ENCODE data around the gene PXN. TPM values are rescaled to one million over a fixed set of nuclear protein-coding genes. Genes with fewer than 3 reads are reported as not detected.
"Not testable (repeated sequence)": the region's sequence is repeated elsewhere in the genome, so short reads cannot be mapped to it uniquely, and the experiment has no call there.

PXN gene
- total and polyA plus RNA-seq, 4 experiments from 2014 or later, result 81.7 to 126 (median 112) TPM

- Histone ChIP-seq H3K4me1 (ENCODE audit: insufficient read depth, low read length) (no peaks in the 10 kb centered on the region), H3K4me3 (ENCODE audit: low read length in 2 of 2) (no peak overlapping the region), H3K36me3 (ENCODE audit: insufficient read depth, low read length) (peaks cover 84% of the 10 kb centered on the region), H3K9me3 (ENCODE audit: control insufficient read depth in 1 of 2, low read length in 2 of 2) (no peaks in the 10 kb centered on the region), H3K27ac (ENCODE audit: low read depth, low read length) (no peak overlapping the region), H3K27me3 (ENCODE audit: insufficient read depth, low read length) (no peaks in the 10 kb centered on the region)
- Mint-ChIP-seq H3K27ac (no peak overlapping the region), H3K36me3 (peaks cover 10 to 60% of the 10 kb centered on the region in 2 donors), H3K27me3 (no peaks in the 10 kb centered on the region), H3K4me3 (no peak overlapping the region), H3K4me1 (no peaks in the 10 kb centered on the region), H3K9me3 (peaks cover 0 to 2% (median 0%) of the 10 kb centered on the region in 8 donors)
- CTCF ChIA-PET (ENCODE audit: partially characterized antibody), result interaction anchor here (0.7 to 17.5 kb wide), 3 partner anchors 9 to 36 kb away, joined by 3 to 1075 read pairs (median 4); partner anchors contain the start of gene PXN
- DNase-seq, result no peak
- POLR2A ChIA-PET (ENCODE audit: partially characterized antibody), result interaction anchor here (0.6 to 1.8 kb wide), 4 partner anchors 10 to 237 kb away, joined by 3 to 6 read pairs (median 4); partner anchors contain the start of gene PXN
- intact Hi-C loops (cut with micrococcal nuclease), result no loop called here
Measured at GRCh38 chr12:120216742-120217605, 48.6 kb downstream of the PXN start.

DNA sequence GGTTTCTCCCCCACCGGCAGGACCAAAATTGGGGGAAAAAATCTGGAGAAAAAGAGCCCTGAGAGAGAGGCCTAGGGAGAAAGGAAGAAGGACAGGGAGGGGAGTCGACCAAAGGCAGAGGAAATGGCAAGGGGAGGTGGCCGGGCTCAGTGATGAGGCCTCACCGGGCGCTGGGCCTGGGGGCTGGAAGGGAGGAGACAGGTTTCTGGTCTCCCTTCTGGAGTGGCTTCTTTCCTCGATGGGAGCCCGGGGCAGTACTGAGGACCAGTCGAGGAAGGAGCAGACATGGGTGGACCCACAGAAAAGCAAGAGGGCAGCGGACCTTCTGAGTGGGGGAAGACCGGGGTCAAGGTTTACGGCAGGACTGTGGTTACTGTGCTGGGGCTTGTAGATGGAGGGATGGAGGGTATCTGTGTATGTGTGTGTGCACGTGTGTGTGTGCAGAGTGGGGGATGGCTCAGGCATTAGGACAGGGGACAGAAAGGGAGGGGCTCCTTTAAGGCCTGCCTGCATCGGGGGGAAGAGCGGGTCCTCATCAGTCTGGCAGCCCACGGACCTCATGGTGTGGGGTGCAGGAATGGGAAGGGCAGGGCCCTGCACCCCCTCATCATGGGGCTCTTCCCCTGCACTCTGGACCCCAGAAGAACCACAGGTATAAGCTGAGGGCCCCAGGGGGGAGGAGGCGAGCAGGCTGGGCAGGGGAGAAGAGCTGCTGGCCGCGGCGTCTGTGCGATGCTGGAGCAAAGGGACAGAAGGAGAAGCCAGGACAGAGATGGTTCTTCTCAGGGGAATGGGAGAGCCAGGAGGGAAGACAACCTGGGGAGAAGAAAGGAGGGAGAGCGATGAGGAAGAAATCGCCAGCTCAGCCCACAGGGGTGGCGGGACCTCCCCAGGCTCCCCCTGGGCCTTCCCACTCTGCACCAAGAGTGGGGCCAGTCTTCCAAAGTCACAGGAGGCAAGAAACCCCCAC lies 49.5 kb downstream of the PXN start:
- intact Hi-C loops (cut with micrococcal nuclease), result no loop called here
- no peak overlapping the region for H3K4me3 Mint-ChIP-seq
- peak overlapping the region in 5 of 7 donors; percentile 24 to 88 (median 66) for H3K27ac Mint-ChIP-seq
- no peaks in the 10 kb centered on the region for H3K27me3 Mint-ChIP-seq
- peak in 1 of 5 donors; percentile 15 for DNase-seq
- H3K36me3 ChIP-seq (ENCODE audit: insufficient read depth, low read length), result peaks cover 84% of the 10 kb centered on the region
- H3K9me3 ChIP-seq (ENCODE audit: control insufficient read depth in 1 of 2, low read length in 2 of 2), result no peaks in the 10 kb centered on the region
- H3K9me3 Mint-ChIP-seq, result no peaks in the 10 kb centered on the region
- no peak overlapping the region for H3K27ac ChIP-seq (ENCODE audit: low read depth, low read length)
- peaks cover 19 to 64% of the 10 kb centered on the region in 2 donors for H3K36me3 Mint-ChIP-seq
- H3K27me3 ChIP-seq (ENCODE audit: insufficient read depth, low read length), result no peaks in the 10 kb centered on the region
- H3K4me1 ChIP-seq (ENCODE audit: insufficient read depth, low read length), result no peaks in the 10 kb centered on the region
- CTCF ChIA-PET (ENCODE audit: partially characterized antibody), result interaction anchor here (1.4 to 17.5 kb wide), 2 partner anchors 12 to 37 kb away, joined by 4 to 1075 read pairs; partner anchors contain the start of gene PXN
- H3K4me3 ChIP-seq (ENCODE audit: low read length in 2 of 2), result no peak overlapping the region
- POLR2A ChIA-PET (ENCODE audit: partially characterized antibody), result interaction anchor here (1.5 to 1.8 kb wide), 2 partner anchors 9 to 49 kb away, joined by 4 to 6 read pairs; partner anchors contain the start of gene PXN
- H3K4me1 Mint-ChIP-seq, result no peaks in the 10 kb centered on the region

DNA sequence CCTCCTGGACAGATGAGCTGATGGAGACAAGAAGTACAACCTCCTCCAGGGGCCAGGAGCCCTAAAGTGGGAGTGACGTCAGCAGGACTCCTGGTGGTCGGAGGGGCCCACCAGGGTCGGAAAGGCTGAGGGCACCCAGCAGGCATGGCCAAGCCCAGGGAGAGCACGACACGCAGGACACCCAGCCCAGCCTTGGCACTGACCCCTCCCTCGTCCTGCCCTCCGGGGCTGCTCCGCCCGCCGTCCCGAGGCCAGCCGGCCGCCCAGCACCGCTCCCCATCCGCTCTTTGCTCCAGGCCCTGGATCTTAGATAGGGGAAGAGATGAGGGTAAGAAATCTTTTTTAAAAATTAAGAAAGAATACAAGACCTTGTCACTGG lies 50.2 kb downstream of the PXN start:
- ChIA-PET POLR2A (ENCODE audit: partially characterized antibody) (interaction anchor here (1.6 kb wide), 1 partner anchor 15 kb away, joined by 7 read pairs; the partner anchor contains the start of gene RPLP0), CTCF (ENCODE audit: partially characterized antibody) (interaction anchor here (0.8 kb wide), 1 partner anchor 13 kb away, joined by 3 read pairs; no protein-coding TSS in a partner anchor)
- intact Hi-C loops (cut with micrococcal nuclease), result no loop called here
- no peak for DNase-seq
- H3K9me3 Mint-ChIP-seq, result no peaks in the 10 kb centered on the region
- no peak overlapping the region for H3K27ac ChIP-seq (ENCODE audit: low read depth, low read length)
- H3K27me3 ChIP-seq (ENCODE audit: insufficient read depth, low read length), result no peaks in the 10 kb centered on the region
- H3K36me3 Mint-ChIP-seq, result peaks cover 17 to 62% of the 10 kb centered on the region in 2 donors
- H3K27me3 Mint-ChIP-seq, result no peaks in the 10 kb centered on the region
- no peaks in the 10 kb centered on the region for H3K4me1 Mint-ChIP-seq
- peaks cover 84% of the 10 kb centered on the region for H3K36me3 ChIP-seq (ENCODE audit: insufficient read depth, low read length)
- no peak overlapping the region for H3K4me3 Mint-ChIP-seq
- H3K9me3 ChIP-seq (ENCODE audit: control insufficient read depth in 1 of 2, low read length in 2 of 2), result no peaks in the 10 kb centered on the region
- H3K4me3 ChIP-seq (ENCODE audit: low read length in 2 of 2), result no peak overlapping the region
- peak overlapping the region in 2 of 7 donors; percentile 68 to 88 for H3K27ac Mint-ChIP-seq
- H3K4me1 ChIP-seq (ENCODE audit: insufficient read depth, low read length), result no peaks in the 10 kb centered on the region

DNA sequence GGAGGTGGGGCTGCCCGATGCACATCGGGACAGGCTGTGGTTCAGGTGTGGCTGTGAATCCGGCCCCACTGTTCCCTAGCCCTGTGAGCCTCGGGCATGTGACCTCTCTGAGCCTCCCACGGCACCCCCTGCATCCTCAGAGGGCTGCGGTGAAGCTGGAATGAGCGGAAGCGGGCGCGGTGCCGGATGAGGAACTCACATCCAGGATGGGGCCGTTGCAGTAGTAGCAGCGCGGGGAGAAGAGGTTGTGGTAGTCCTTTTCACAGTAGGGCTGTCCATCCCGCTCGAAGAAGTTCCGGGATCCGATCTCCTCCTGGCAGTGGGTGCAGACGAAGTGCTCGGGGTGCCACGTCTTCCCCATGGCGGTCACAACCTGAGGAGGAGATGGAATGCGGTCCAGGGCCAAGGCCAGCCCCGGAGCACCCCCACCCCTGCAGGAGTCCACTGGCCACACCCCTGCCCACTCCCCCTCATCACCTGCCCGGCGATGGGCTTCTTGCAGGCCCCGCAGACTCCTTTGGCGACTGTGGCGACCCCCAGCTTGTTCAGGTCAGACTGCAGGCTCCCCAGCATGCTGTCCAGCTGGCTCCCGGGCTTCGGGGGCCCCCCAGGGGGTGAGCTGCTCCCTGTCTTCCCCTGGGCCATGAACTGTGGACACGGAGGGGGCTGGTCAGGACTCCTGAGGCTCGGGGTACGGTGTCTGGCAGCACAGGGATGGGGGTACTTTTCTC lies 50.7 kb downstream of the PXN start:
- ChIA-PET CTCF (ENCODE audit: partially characterized antibody) (interaction anchor here (0.8 kb wide), 1 partner anchor 13 kb away, joined by 3 read pairs; no protein-coding TSS in a partner anchor), POLR2A (ENCODE audit: partially characterized antibody) (interaction anchor here (1.6 kb wide), 1 partner anchor 14 kb away, joined by 7 read pairs; the partner anchor contains the start of gene RPLP0)
- no peaks in the 10 kb centered on the region for H3K9me3 Mint-ChIP-seq
- Histone ChIP-seq H3K36me3 (ENCODE audit: insufficient read depth, low read length) (peaks cover 84% of the 10 kb centered on the region), H3K9me3 (ENCODE audit: control insufficient read depth in 1 of 2, low read length in 2 of 2) (no peaks in the 10 kb centered on the region), H3K27ac (ENCODE audit: low read depth, low read length) (no peak overlapping the region), H3K4me1 (ENCODE audit: insufficient read depth, low read length) (no peaks in the 10 kb centered on the region), H3K27me3 (ENCODE audit: insufficient read depth, low read length) (no peaks in the 10 kb centered on the region), H3K4me3 (ENCODE audit: low read length in 2 of 2) (no peak overlapping the region)
- H3K4me1 Mint-ChIP-seq, result no peaks in the 10 kb centered on the region
- H3K36me3 Mint-ChIP-seq, result peaks cover 17 to 58% of the 10 kb centered on the region in 2 donors
- intact Hi-C loops (cut with micrococcal nuclease), result no loop called here
- no peak overlapping the region for H3K27ac Mint-ChIP-seq
- H3K27me3 Mint-ChIP-seq, result no peaks in the 10 kb centered on the region
- H3K4me3 Mint-ChIP-seq, result peak overlapping the region in 1 of 8 donors; percentile 17
- no peak for DNase-seq

- peaks cover 17 to 52% of the 10 kb centered on the region in 2 donors for H3K36me3 Mint-ChIP-seq
- CTCF ChIA-PET (ENCODE audit: partially characterized antibody), result no interaction called here
- Histone ChIP-seq H3K4me1 (ENCODE audit: insufficient read depth, low read length) (no peaks in the 10 kb centered on the region), H3K4me3 (ENCODE audit: low read length in 2 of 2) (no peak overlapping the region), H3K27ac (ENCODE audit: low read depth, low read length) (no peak overlapping the region), H3K36me3 (ENCODE audit: insufficient read depth, low read length) (peaks cover 73% of the 10 kb centered on the region), H3K27me3 (ENCODE audit: insufficient read depth, low read length) (no peaks in the 10 kb centered on the region), H3K9me3 (ENCODE audit: control insufficient read depth in 1 of 2, low read length in 2 of 2) (no peaks in the 10 kb centered on the region)
- H3K9me3 Mint-ChIP-seq, result no peaks in the 10 kb centered on the region
- intact Hi-C loops (cut with micrococcal nuclease), result no loop called here
- POLR2A ChIA-PET (ENCODE audit: partially characterized antibody), result interaction anchor here (1.6 kb wide), 1 partner anchor 13 kb away, joined by 7 read pairs; the partner anchor contains the start of gene RPLP0
- no peak overlapping the region for H3K27ac Mint-ChIP-seq
- H3K4me1 Mint-ChIP-seq, result no peaks in the 10 kb centered on the region
- no peak for DNase-seq
- peak overlapping the region in 1 of 8 donors; percentile 20 for H3K4me3 Mint-ChIP-seq
- H3K27me3 Mint-ChIP-seq, result no peaks in the 10 kb centered on the region
Measured at GRCh38 chr12:120213758-120214157, 51.8 kb downstream of the PXN start.

DNA sequence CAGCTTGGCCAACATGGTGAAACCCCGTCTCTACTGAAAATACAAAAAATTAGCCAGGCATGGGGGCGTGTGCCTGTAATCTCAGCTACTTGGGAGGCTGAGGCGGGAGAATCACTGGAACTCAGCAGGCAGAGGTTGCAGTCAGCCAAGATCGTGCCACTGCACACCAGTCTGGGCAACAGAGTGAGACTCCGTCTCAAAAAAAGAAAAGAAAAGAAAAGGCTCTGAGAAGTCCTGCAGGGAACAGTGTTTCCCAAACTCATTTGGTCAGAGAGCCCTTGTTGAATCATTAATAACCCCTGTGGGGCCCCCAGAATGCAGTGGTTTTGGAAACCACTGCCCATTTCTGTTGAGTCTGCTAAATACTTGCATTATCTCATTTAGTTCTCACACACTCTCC lies 52.3 kb downstream of the PXN start:
- H3K4me3 ChIP-seq (ENCODE audit: low read length in 2 of 2); H3K9me3 Mint-ChIP-seq; DNase-seq; H3K4me1 ChIP-seq (ENCODE audit: insufficient read depth, low read length); intact Hi-C loops (cut with micrococcal nuclease); H3K27me3 Mint-ChIP-seq; H3K4me1 Mint-ChIP-seq; H3K9me3 ChIP-seq (ENCODE audit: control insufficient read depth in 1 of 2, low read length in 2 of 2); H3K27ac Mint-ChIP-seq; H3K27ac ChIP-seq (ENCODE audit: low read depth, low read length); POLR2A ChIA-PET (ENCODE audit: partially characterized antibody); H3K4me3 Mint-ChIP-seq; H3K27me3 ChIP-seq (ENCODE audit: insufficient read depth, low read length): not testable (repeated sequence)
- H3K36me3 Mint-ChIP-seq, result peaks cover 17 to 47% of the 10 kb centered on the region in 2 donors
- H3K36me3 ChIP-seq (ENCODE audit: insufficient read depth, low read length), result peaks cover 70% of the 10 kb centered on the region
- CTCF ChIA-PET (ENCODE audit: partially characterized antibody), result interaction anchor here (1.4 to 3.0 kb wide), 2 partner anchors 12 to 15 kb away, joined by 4 to 10 read pairs; partner anchors contain the start of gene RPLP0

Data from CD4-positive, alpha-beta memory T cell (primary cell).